MM.1S (cell line): ENCODE results near the gene NTN1.

Experiments
- DNase-seq: peaks from one replicate; pipeline ENCODE4 v3.0.0-alpha.2; 2015
- H2AFZ ChIP-seq: fragments of 300-600 bp; sonication (generic); 2 replicates; pipeline ENCODE4 v1.6.0; 2016; ENCODE audit warnings: antibody characterized with exemption, low read length
- H3F3A ChIP-seq: fragments of 300-600 bp; sonication (generic); 2 replicates; pipeline ENCODE4 v1.6.1; 2016; ENCODE audit warnings: mild to moderate bottlenecking, antibody characterized with exemption, low read length, moderate library complexity, mixed read lengths; ENCODE audit not compliant: insufficient read depth
- H3K27ac ChIP-seq: fragments of 300-600 bp; sonication (generic); 2 replicates; pipeline ENCODE4 v1.5.1; 2016; ENCODE audit warnings: mild to moderate bottlenecking, low read length
- H3K27me3 ChIP-seq: fragments of 300-600 bp; sonication (generic); replicated peaks from 2 replicates; pipeline ENCODE4 v1.6.0; 2016; ENCODE audit warnings: low read length; ENCODE audit not compliant: insufficient read depth
- H3K36me3 ChIP-seq: fragments of 300-600 bp; sonication (generic); replicated peaks from 2 replicates; pipeline ENCODE4 v1.6.1; 2016; ENCODE audit warnings: mild to moderate bottlenecking, low read length, mixed read lengths; ENCODE audit not compliant: insufficient read depth
- H3K4me1 ChIP-seq: fragments of 300-600 bp; sonication (generic); 2 replicates; pipeline ENCODE4 v1.6.1; 2016; ENCODE audit warnings: low read length, mixed read lengths
- H3K4me2 ChIP-seq: fragments of 300-600 bp; sonication (generic); 2 replicates; pipeline ENCODE4 v1.6.0; 2016; ENCODE audit warnings: low read depth, low read length
- H3K4me3 ChIP-seq: fragments of 300-600 bp; sonication (generic); 2 replicates; pipeline ENCODE4 v1.5.1; 2016; ENCODE audit warnings: low read length, mixed read lengths
- H3K79me2 ChIP-seq: fragments of 300-600 bp; sonication (generic); 2 replicates; pipeline ENCODE4 v1.6.1; 2016; ENCODE audit warnings: mixed run types, low read length, mixed read lengths
- H3K9ac ChIP-seq: fragments of 300-600 bp; sonication (generic); 2 replicates; pipeline ENCODE4 v1.6.1; 2016; ENCODE audit warnings: low read length, mixed read lengths
- H3K9me2 ChIP-seq: fragments of 300-600 bp; sonication (generic); replicated peaks from 2 replicates; pipeline ENCODE4 v1.6.1; 2016; ENCODE audit warnings: mild to moderate bottlenecking, low read length, mixed read lengths; ENCODE audit not compliant: insufficient read depth
- H3K9me3 ChIP-seq: fragments of 300-600 bp; sonication (generic); replicated peaks from 2 replicates; pipeline ENCODE4 v1.6.1; 2016; ENCODE audit warnings: mild to moderate bottlenecking, low read length, mixed read lengths; ENCODE audit not compliant: insufficient read depth
- H4K20me1 ChIP-seq: fragments of 300-600 bp; sonication (generic); 2 replicates; pipeline ENCODE4 v1.6.1; 2016; ENCODE audit warnings: mild to moderate bottlenecking, low read length, moderate library complexity, mixed read lengths; ENCODE audit not compliant: insufficient read depth
- CTCF ChIP-seq: fragments of 300-600 bp; sonication (generic); IDR thresholded peaks from 2 replicates; pipeline ENCODE4 v1.5.1; 2016; ENCODE audit warnings: antibody characterized with exemption, low read length, mixed read lengths
- EZH2 ChIP-seq: fragments of 300-600 bp; sonication (generic); optimal IDR thresholded peaks from 2 replicates; pipeline ENCODE3; 2017; ENCODE audit warnings: low read depth, mild to moderate bottlenecking, antibody characterized with exemption, low read length, mixed read lengths
- EZH2phosphoT487 ChIP-seq: fragments of 300-600 bp; sonication (generic); IDR thresholded peaks from 2 replicates; pipeline ENCODE4 v1.6.1; 2018; ENCODE audit warnings: antibody characterized with exemption, low read length

Gene NTN1

GRCh38 chr17:9185688-9186284 is 164.5 kb downstream of the NTN1 start:
- TF ChIP-seq EZH2 = no peak
- no peak for TF ChIP-seq EZH2phosphoT487
- no peak for TF ChIP-seq CTCF
- Histone ChIP-seq H3K79me2 (no peaks in the 10 kb centered on the region), H3K27ac (no peak overlapping the region), H3K4me3 (no peak overlapping the region), H3K9me2 (no peaks in the 10 kb centered on the region), H3K9me3 (no peaks in the 10 kb centered on the region), H2AFZ (no peak overlapping the region), H4K20me1 (no peaks in the 10 kb centered on the region), H3F3A (no peaks in the 10 kb centered on the region), H3K36me3 (no peaks in the 10 kb centered on the region), H3K4me2 (no peak overlapping the region), H3K27me3 (peaks cover 32% of the 10 kb centered on the region), H3K9ac (no peak overlapping the region), H3K4me1 (no peaks in the 10 kb centered on the region)
- no peak for DNase-seq

- Histone ChIP-seq H3K36me3 (no peaks in the 10 kb centered on the region), H3K27me3 (peaks cover 19% of the 10 kb centered on the region), H2AFZ (no peak overlapping the region), H3K9me3 (no peaks in the 10 kb centered on the region), H3K79me2 (no peaks in the 10 kb centered on the region), H3K9me2 (no peaks in the 10 kb centered on the region), H3F3A (no peaks in the 10 kb centered on the region), H3K27ac (no peak overlapping the region), H3K4me1 (no peaks in the 10 kb centered on the region), H3K4me3 (no peak overlapping the region), H4K20me1 (no peaks in the 10 kb centered on the region), H3K9ac (no peak overlapping the region), H3K4me2 (no peak overlapping the region)
- no peak for DNase-seq
- no peak for TF ChIP-seq EZH2phosphoT487
- no peak for TF ChIP-seq CTCF
- no peak for TF ChIP-seq EZH2
These were observed 166.5 kb downstream of the NTN1 start for GRCh38 chr17:9187828-9188227.

GRCh38 chr17:9188367-9188766 is 167.1 kb downstream of the NTN1 start:
- H3K36me3 ChIP-seq = no peaks in the 10 kb centered on the region
- H3K4me3 ChIP-seq = no peak overlapping the region
- H3K9ac ChIP-seq = no peak overlapping the region
- DNase-seq = no peak
- no peaks in the 10 kb centered on the region for H4K20me1 ChIP-seq
- no peak overlapping the region for H3K4me2 ChIP-seq
- no peaks in the 10 kb centered on the region for H3F3A ChIP-seq
- H3K9me2 ChIP-seq = no peaks in the 10 kb centered on the region
- H3K4me1 ChIP-seq = no peaks in the 10 kb centered on the region
- peaks cover 19% of the 10 kb centered on the region for H3K27me3 ChIP-seq
- H3K27ac ChIP-seq = no peak overlapping the region
- no peaks in the 10 kb centered on the region for H3K79me2 ChIP-seq
- TF ChIP-seq EZH2 (no peak), EZH2phosphoT487 (no peak), CTCF (no peak)
- H3K9me3 ChIP-seq = no peaks in the 10 kb centered on the region
- no peak overlapping the region for H2AFZ ChIP-seq
